Renal cortical epithelial cell (primary cell): ENCODE data around the gene BPIFB2. TPM values are rescaled to one million over a fixed set of nuclear protein-coding genes. Genes with fewer than 3 reads are reported as not detected.

Experiments used
- DNase-seq: peaks from one replicate; pipeline ENCODE4 v3.0.0-alpha.2; 2011; ENCODE audit warnings: low read depth
- total RNA-seq: library from RNA; depleted of rRNA; stranded (reverse); fragments of >200 nt; gene quantifications from 2 replicates; pipeline ENCODE4 v1.2.3, GENCODE V29; 2014

Gene BPIFB2
- total RNA-seq, 1 donor from 2014 or later: not detected

GRCh38 chr20:33005908-33006775 is 1.4 kb upstream of the BPIFB2 start:
- DNase-seq: no peak

GRCh38 chr20:33006776-33007375 is 628 bp upstream of the BPIFB2 start:
- DNase-seq: no peak

GRCh38 chr20:33008336-33009213 is 1.1 kb downstream of the BPIFB2 start:
- DNase-seq: no peak

GRCh38 chr20:33009214-33010132 is 2.0 kb downstream of the BPIFB2 start:
- DNase-seq: no peak

GRCh38 chr20:33010133-33010504 is 2.6 kb downstream of the BPIFB2 start:
- DNase-seq: no peak

GRCh38 chr20:33010674-33011449 is 3.4 kb downstream of the BPIFB2 start:
- DNase-seq: no peak

- no peak for DNase-seq
Observed at GRCh38 chr20:33012327-33013189, 5.1 kb downstream of the BPIFB2 start.

GRCh38 chr20:33013701-33014326 is 6.3 kb downstream of the BPIFB2 start:
- DNase-seq: no peak

GRCh38 chr20:33014336-33015113 is 7.0 kb downstream of the BPIFB2 start:
- DNase-seq: no peak

GRCh38 chr20:33015114-33015484 is 7.6 kb downstream of the BPIFB2 start:
- no peak for DNase-seq

- DNase-seq: no peak
Observed at GRCh38 chr20:33015700-33016580, 8.4 kb downstream of the BPIFB2 start.

GRCh38 chr20:33016581-33017109 is 9.1 kb downstream of the BPIFB2 start:
- DNase-seq: no peak

GRCh38 chr20:33017542-33017941 is 10.0 kb downstream of the BPIFB2 start:
- no peak for DNase-seq

- no peak for DNase-seq
Observed at GRCh38 chr20:33018169-33018931, 10.8 kb downstream of the BPIFB2 start.

GRCh38 chr20:33019465-33020277 is 12.2 kb downstream of the BPIFB2 start:
- DNase-seq: no peak
